GM19463 (cell line): ENCODE measurements around the gene NINL.
"Not testable (repeated sequence)": the region's sequence is repeated elsewhere in the genome, so short reads cannot be mapped to it uniquely, and the experiment has no call there.

ENCODE experiments used
- ATAC-seq: cut with Tn5 transposase; IDR thresholded peaks from one replicate; pipeline ENCODE4 v1.9.1; 2021; ENCODE audit warnings: mild to moderate bottlenecking, moderate library complexity; ENCODE audit not compliant: unreplicated experiment

The NINL gene

DNA sequence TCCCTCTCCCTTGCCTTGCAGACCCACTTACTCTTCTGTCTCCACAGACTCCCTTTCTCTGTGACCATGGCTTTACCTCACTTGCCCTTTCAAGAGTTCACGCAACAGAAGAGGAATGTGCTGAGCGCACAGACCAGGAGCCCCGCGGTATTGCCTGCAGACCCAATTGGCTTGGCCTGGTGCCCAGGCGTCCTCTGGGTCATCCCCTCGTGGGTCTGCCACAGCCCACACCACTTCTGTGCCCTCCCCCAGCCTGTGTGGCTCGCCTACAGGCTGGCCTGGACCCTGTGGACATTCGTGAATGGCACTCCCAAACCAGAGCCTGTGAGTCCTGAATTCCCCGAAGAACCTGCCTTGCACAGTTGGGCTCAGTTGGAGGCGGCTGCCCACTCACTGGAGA, 15.3 kb upstream of the NINL start:
- ATAC-seq, result no peak

DNA sequence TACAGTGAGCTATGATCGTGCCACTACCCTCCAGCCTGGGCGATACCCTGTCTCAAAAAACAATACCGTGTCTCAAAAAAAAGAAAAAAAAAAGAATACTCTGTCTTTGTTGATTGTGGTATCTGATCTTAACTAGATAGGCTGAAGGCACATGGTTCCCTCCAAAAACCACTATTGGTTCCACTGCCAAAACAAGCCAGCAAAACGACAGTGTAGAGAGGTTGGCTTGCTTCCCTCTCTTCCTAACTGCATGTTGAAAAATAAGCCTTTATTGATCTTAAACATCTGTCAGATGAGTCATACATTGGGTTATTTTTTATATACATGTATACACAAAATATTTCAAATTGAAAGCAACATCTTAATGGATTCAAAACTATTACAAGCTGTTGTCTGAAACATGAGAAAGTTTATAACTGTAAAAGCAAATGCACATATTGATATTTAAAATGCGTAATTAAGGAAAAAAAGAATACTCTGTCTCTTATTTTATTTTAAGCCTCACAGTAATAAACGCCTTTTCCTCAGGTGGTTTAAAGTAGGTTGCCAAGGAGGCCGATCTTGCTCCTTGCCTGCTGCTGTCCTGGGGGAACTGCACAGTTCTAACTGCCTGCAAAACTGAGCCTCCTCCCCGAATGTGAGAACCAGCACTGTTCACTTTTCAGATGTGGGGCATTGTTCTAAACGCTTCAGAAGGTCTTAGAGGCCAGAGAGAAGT, 7.0 kb upstream of the NINL start:
- no peak for ATAC-seq

GRCh38 chr20:25590778-25591177, 5.4 kb upstream of the NINL start:
- not testable (repeated sequence) for ATAC-seq

- no peak for ATAC-seq
Measured at GRCh38 chr20:25588491-25588890, 3.2 kb upstream of the NINL start.

- no peak for ATAC-seq
Measured at GRCh38 chr20:25587536-25587935, 2.2 kb upstream of the NINL start.

- no peak for ATAC-seq
Measured at GRCh38 chr20:25586877-25587276, 1.5 kb upstream of the NINL start.

- not testable (repeated sequence) for ATAC-seq
Measured at GRCh38 chr20:25583607-25584006, 1.7 kb downstream of the NINL start.

GRCh38 chr20:25580711-25581110, 4.6 kb downstream of the NINL start:
- no peak for ATAC-seq

DNA sequence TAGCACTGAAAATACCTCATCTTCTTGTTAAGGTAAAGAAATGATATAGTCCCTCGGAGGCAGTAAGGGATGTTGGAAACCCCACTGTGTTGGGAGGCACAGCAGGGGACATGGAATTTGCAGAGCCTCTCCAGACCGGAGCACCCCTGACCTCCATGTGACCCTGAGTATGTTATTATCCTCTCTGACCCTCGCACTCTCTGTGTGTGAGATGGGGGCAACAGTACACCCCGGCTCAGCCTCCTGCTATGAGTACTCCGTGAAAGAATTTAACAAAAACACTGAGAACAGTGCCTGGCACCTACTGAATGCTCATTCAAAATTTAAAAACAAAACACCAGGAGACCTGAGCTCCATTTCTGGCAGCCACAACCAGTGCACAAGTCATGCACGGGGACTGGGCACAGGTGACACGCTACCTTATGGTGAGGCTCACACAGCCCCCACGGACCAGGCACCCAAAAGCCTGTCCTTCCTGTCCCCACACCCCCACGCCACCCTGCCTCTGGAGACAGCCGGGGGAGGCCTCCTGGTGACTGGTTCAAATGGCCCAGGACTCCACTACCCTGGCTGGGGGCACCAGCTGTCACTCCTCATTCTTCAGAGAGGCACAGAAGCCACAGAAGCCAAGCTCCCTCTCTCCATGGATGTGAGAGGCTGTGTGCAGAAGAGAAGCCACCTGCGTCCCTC, 6.1 kb downstream of the NINL start:
- ATAC-seq, result no peak

DNA sequence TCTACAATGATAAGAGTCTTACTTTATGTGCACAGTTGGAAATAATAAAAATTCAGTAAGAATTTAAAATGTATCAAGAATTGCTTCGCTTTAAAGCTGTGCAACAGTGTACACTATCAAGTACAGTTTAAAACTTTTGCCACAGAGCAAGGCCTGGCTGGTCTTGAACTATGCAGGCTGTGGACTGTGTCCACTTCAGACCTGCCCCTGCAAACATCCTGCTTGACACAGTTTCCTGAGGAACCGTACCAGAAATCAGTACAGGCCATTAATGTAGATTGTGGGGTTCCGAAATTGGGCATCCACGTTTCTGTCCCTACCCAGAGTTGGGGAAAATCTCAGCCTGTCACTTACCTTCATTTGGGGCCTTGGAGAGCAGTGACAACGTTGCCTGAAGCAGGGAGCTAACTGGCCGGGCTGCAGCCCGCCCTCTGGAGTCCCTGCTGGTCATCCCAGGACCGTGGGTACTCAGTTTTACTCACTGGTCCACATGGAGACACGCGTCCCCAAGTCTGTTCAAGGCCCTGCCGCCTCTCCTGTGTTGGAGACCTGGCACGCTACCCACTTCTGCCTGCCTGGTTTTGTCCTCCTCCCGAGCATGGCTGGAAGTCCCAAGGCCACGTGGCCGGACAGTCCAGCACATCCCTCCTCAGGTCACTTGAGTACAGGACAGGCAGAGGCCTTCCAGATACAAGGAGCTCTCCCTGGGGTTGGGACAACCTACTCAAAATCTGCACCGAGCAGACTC, 8.4 kb downstream of the NINL start:
- ATAC-seq, result no peak

DNA sequence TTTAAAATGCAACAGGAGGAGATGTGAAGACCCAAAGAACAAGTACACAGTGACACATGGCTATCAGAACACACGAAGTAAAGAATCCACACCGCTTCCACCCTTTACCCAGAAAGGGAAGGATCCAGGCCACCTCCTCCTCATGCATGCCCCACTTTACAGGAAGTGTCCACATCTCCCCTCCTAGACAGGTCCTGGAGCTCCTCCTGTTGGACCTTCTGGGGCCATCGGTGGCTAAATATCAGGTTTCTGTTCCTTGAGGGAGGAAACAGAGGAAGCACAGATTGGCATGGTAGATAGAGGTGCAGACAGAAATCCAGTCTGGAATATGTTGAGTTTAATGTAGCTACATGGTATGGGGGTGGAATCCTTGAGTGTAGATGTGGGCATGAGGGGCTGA, 10.9 kb downstream of the NINL start:
- no peak for ATAC-seq

- ATAC-seq, result no peak
Measured at GRCh38 chr20:25573288-25574251, 11.8 kb downstream of the NINL start.

DNA sequence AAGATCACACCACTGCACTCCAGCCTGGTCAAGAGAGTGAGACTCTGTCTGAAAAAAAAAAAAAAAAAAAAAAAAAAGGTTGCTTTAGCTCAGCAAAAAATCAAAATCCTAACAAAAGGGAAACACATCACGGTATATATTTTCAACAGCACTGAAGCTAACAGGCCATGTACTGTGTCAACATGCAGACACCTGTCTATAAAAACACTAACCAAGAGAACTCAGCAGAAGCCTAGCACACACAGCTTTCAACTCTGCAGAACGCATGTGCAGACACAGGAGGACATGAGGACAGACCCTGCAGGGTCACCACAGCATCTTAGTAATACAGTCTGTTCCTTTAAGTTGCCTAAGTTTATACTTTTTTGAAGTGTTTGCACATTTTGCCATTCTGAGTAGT, 13.5 kb downstream of the NINL start:
- ATAC-seq, result no peak

- no peak for ATAC-seq
Measured at GRCh38 chr20:25571240-25571639, 14.1 kb downstream of the NINL start.

DNA sequence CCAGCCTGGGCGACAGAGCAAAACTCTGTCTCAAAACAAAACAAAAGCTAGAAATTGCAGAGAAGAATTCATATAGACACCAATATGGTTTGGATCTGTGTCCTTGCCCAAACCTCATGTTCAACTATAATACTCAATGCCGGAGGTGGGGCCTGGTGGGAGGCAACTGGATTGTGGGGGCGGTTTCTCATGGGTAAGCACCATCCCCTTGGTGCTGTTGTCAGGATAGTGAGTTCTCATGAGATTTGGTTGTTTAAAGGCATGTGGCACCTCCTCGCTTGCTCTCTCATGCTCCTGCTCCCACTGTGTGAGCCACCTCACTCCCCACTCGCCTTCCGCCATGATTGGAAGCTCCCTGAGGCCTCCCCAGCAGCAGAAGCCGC, 15.2 kb downstream of the NINL start:
- ATAC-seq, result no peak

DNA sequence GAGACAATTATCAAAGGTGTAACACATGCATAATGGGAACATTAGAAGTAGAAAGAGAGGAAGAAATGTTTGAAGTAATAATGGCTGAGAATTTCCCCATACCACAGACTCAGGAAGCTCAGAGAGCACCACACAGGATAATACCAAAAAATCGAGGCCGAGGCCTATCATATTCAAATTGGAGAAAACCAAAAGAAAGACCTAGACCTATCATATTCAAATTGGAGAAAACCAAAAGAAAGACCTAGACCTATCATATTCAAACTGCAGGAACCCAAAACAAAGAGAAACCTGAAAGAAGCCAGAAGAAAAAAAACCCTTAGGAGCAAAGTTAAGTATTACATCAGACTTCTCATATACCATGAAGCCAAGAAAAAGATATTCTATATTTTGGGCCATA, 18.0 kb downstream of the NINL start:
- ATAC-seq, result no peak

DNA sequence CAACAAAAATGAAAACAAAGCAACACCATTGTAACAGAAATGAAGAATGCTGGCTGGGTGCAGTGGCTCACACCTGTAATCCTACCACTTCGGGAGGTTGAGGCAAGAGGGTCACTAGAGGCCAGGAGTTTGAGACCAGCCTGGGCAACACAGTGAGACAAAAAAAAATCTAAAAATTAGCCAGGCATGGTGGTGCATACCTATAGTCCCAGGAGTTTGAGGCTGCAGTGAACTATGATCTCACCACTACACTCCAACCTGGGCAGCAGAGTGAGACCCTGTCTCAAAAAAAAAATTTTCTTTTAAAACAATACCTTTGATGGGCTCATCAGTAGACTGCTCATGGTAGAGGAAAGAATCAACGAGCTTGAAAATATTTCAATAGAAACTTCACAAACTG, 18.5 kb downstream of the NINL start:
- no peak for ATAC-seq

- no peak for ATAC-seq
Measured at GRCh38 chr20:25565578-25566157, 19.7 kb downstream of the NINL start.

- no peak for ATAC-seq
Measured at GRCh38 chr20:25563876-25564275, 21.5 kb downstream of the NINL start.

- ATAC-seq, result no peak
Measured at GRCh38 chr20:25563362-25563761, 22.0 kb downstream of the NINL start.
